Hypothalamus (tissue), 51 donors: Measurements from ENCODE around the gene BAZ1A.

ENCODE experiments used
- DNase-seq, 51 donors: peaks; one replicate each; lab custom pipeline; 2025; lab: John Stamatoyannopoulos, UW

Gene BAZ1A, protein sequence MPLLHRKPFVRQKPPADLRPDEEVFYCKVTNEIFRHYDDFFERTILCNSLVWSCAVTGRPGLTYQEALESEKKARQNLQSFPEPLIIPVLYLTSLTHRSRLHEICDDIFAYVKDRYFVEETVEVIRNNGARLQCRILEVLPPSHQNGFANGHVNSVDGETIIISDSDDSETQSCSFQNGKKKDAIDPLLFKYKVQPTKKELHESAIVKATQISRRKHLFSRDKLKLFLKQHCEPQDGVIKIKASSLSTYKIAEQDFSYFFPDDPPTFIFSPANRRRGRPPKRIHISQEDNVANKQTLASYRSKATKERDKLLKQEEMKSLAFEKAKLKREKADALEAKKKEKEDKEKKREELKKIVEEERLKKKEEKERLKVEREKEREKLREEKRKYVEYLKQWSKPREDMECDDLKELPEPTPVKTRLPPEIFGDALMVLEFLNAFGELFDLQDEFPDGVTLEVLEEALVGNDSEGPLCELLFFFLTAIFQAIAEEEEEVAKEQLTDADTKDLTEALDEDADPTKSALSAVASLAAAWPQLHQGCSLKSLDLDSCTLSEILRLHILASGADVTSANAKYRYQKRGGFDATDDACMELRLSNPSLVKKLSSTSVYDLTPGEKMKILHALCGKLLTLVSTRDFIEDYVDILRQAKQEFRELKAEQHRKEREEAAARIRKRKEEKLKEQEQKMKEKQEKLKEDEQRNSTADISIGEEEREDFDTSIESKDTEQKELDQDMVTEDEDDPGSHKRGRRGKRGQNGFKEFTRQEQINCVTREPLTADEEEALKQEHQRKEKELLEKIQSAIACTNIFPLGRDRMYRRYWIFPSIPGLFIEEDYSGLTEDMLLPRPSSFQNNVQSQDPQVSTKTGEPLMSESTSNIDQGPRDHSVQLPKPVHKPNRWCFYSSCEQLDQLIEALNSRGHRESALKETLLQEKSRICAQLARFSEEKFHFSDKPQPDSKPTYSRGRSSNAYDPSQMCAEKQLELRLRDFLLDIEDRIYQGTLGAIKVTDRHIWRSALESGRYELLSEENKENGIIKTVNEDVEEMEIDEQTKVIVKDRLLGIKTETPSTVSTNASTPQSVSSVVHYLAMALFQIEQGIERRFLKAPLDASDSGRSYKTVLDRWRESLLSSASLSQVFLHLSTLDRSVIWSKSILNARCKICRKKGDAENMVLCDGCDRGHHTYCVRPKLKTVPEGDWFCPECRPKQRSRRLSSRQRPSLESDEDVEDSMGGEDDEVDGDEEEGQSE (N-terminal part only)

DNA sequence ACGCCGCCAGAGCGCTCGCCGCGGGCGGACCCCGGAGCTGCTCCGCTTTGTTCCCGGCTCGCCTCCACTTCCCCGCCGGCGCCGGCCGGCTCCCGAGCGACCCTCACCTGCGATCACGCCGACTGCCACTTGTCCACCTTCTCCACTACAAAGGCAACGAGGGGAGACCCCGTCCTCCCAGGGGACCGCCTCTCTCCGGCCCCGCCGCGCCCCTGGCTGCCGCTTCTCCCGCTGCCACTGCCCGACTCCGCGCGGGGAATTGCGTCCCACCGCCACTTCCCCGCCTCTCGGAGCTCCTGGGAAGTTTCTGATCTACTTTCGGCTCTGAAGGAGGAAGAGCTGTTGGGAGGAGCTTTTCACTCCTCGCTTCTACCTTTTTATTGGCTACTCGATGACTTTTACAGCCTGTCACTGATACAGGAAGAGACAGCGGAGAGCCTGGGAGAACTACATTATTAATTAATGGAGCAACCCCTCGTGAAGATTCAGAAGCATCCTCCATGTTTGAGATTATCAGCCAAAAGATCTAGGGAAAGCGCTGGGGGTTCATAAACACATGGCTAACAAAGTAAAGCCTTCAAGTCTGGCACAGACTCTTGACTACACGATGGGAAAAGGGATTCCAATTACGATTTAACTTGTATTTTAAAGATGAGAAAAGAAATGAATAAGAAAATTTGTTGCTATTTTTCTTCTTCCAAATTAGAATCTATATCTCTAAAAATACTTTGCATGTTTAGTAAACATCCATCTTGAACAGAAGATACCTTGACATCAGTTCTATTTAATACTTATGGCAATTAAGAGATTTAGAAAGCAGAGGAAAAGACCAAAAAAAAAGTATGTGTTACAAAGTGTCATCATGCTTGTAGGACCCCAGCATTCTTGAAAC is at the start of gene BAZ1A:
Gene BAZ1A, minus strand, starts transcription at position 330 of the 892 bp plus-strand sequence. CDS start 756 bp downstream, outside the sequence.
- DNase-seq: peak in 46 of 51 donors; percentile 3 to 77 (median 33)

DNA sequence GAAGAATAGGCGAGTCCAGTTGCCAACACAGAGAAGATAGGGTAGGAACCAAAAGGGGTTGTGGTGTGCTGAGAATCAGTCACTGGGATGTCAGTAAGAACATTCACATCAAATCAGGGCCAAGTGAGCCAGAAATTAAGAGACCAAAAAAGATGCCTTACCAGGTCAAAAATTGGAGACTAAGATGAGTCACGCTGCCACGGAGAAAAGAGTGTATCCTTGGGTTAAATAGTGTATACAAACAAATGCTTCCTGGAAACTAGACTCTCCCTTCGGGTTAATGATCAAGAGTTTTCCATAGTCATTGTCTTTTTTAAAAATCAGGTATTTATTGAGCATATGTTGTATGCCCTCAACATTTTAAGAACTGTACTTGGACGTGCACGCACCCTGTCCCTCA is 45.2 kb upstream of the BAZ1A start:
- DNase-seq: no peak

DNA sequence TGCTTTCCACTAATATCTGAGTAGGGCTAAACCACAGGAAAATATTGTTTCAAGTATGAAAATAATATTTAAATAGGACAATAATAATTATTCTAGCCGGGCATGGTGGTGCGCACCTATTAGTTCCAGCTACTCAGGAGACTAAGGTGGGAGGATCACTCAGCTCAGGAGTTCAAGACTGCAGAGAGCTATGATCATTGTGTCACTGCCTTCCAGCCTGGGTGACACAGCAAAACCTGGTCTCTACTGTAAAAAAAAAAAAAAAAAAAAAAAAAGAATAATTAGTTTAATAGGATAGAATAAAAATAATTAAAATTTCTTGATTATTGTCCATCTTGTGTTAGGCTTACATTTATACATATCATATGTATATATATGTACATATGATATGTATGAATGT is 38.5 kb upstream of the BAZ1A start:
- no peak for DNase-seq

DNA sequence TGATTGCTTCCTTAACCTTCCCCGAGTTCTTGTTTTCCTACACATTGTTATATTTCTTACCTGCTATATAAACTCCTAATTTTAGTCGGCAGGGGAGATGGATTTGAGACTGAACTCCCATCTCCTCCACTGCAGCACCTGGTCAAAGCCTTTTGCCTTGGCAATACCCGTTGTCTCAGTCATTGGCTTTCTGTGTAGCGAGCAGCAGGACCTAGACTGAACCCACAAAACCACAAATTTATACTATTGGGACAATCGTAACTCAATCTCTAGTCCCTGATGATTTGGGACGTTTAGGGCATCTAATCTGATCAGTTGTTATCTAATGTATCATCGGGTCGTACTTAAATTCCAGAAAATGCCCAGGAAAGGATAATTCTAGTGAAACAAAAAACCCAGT is 37.8 kb upstream of the BAZ1A start:
- no peak for DNase-seq

DNA sequence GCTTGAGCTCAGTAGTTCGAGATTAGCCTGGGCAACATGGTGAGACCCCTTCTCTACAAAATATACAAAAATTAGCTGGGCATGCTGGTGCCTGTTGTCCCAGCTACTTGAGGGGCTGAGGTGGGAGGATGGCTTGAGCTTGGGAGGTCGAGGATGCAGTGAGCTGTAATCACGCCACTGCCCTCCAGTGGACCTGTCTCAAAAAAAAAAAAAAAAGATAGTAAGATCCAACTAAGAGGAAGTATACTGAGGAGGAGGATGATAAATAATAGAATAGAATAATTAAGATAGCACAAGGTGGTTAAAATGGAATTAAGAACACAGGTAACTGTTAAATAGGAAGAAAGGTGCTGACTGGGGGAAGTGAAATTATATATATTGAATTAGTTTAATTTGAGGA is 37.0 kb upstream of the BAZ1A start:
- no peak for DNase-seq

DNA sequence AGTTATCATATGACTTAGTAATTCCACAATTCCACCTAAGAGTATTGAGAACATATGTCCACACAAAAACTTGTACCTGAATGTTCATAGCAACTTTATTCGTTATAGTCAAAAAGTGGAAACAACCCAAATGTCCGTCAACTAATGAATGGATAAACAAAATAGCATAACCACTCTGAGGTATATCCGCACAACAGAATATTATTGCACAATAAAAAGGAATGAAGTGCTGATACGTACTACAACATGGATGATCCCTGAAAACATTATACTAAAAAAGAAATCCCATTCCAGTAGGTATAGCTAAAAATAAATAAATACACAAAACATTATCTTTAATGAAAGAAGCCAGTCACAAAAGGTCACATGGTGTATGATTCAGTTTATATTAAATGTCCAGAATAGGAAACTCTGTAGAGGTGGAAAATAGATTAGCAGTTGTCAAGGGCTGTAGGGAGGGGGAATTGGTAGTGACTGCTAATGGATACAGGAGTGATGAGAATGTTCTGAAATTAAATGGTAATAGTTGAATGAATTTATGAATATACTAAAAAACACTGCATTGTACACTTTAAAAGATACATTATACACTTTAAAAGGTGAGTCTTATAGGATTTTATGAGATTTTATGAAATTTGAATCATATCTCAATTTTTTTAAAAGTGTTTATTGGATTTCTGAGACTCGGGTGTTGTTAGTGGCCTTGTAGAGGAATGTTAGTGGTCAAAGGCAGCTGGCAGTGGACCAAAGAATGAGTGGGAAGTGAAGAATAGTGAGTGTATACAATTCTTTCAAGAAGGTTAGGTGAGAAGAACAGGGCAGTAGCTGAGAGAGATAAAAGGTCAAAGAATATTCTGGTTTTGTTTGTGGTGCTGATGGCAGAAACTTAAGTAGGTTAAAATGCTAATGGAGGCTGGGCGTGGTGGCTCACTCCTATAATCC is 36.3 kb upstream of the BAZ1A start:
- DNase-seq: no peak

DNA sequence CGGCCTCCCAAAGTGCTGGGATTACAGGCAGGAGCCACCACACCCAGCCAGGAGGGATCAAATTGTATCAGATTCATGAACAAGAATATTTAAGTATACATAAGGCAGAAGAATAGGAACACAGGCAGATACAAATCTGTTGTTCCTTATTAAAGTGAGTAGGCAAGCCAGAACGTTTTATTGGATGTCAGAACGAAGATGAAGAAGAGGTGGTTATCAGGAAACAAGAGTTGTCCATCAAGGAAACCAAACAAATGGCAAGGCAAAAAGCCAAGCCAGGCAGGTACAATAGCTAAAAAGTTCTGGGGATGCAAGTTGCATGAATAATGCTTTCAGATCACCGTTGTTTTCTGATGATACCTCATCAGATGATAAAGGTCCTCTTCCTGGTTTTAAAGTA is 31.1 kb upstream of the BAZ1A start:
- no peak for DNase-seq

DNA sequence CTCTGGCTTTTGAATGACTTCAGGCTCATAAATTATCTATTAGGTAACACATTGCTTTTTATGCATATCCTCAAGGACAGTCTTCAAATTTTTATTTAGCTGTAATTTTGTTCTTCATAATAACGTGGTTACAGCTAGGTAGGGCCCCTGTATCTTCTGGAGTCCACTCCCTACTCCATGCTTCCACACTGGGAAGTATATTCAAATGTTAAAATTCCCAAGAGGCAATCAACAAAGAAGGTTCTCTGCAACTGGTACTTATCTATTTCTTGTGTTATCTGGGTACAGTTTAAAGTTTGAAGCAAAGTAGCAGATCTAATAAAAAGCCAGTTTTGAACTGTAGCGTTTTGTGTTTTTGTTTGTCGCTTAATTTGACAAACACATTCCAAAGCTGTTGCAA is 20.1 kb upstream of the BAZ1A start:
- DNase-seq: no peak

DNA sequence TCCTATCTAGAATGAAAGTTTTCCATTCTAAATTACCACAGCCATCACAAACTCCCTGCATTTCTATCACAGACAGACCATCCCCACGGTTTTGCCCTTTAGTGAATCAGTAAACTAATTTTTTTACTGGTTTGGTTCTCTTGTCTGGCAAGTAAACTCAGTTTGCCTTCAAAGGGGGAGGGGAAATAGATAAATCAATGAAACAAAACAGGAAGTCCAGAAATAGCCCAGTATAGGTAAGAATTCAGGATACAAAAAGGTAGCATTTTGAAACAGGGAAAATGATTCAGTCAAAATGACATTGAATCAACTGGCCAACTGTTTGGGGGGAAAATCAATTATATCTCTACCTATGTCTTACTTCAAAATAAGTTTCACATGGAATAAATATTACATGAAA is 15.8 kb upstream of the BAZ1A start:
- no peak for DNase-seq

DNA sequence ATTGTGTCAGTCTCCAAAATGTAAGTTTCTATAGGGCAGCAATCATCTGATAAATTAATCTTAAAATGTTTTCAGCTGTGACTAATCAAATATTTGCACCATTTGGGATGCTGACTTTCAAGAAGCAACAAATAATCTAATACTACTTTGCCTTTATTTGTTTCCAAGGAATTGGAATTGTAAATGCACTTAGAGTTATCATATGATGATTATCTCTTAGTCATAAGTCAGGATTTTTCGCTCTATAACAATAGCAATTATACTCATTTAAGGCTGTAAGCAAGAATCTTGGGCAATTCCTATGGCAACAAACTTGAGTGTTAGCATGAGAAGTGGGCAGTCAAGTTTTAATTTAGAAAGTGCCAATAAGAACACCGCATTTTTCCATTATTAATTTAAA is 13.0 kb upstream of the BAZ1A start:
- DNase-seq: no peak

DNA sequence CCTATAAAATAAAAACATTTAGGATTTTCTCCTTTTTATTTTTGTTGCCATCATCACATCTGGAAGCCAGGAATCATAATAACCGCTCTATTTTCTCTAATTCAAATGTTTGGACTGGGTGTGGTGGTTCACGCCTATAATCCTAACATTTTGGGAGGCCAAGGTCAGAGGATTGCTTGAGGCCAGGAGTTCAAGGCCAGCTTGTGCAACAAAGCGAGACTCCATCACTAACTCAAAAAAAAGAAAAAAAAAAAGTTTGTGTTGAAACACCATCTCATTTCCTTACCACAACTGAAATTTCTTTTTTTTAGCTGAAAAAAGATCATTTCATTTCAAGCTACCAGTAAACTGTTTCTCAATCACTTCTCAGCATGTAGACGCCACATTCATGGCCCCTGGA is 8.8 kb upstream of the BAZ1A start:
- DNase-seq: no peak

DNA sequence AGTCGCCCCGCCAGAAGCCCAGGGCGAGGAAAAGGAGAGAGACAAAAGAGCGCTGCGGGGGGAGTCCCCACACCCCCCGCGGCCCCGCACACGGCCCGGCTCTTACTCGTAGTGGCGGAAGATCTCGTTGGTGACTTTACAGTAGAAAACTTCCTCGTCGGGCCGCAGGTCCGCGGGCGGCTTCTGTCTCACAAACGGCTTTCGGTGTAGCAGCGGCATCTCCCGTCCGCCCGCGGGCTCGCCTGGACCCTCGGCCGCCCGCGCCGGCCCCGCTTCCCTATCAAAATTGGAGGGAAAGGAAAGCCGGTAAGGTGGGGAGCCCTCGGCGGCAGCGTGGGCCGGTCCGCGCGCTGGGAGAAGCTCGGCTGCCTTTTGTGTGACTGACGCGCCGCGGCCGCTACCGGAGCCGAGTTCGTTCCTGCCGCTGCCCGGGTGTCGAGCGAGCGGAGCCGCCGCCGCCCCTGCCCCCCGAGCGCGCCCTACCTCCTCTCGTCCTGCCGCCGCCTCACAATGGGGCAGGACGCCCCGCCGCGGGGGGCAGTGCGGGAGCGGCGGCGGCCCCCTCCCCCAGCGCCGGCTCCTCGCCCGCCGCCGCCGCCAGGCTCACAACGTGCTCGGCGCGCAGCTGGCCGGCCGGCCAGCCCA is 652 bp downstream of the BAZ1A start:
- peak in 44 of 51 donors; percentile 3 to 73 (median 47) for DNase-seq

DNA sequence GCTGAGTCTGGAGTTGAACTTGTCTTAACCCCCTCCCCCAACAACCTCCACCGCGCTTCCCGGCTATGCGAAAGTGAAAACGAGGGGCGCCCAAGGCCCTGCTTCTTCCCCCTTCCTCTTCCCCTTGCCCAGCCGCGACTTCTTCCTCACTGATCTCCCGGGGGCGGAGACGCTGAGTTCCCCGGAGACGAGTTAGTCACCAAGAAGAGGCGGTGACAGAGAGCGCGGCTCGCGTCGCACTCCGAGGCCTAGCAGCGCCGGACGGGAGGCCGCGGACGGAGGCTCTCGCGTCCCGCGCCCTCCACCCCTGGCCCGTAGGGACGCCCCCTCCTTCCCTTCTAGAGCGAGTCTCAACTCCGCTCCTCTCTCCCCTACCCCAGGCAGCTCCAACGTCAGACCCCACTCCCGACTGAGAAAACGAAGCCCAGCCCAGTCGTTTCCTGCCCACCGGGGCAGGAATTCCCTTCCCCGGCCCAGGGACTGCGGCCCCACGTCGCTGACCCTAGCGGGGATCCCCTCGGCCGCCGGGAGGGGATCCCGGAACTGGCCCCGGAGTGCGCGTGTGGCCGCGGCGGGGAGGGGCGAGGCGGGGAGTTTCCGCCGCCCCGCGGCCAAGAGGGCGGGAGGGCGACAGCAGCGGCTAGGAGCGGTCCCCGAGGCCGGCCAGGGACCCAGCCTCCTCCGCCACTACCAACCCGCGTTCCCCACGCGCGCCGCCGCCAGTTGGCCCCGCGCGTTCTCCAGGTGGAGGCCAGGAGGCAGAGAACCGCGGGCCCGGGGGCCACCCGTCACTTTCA is 1.4 kb downstream of the BAZ1A start:
- peak; percentile 28 to 84 (median 62) for DNase-seq

DNA sequence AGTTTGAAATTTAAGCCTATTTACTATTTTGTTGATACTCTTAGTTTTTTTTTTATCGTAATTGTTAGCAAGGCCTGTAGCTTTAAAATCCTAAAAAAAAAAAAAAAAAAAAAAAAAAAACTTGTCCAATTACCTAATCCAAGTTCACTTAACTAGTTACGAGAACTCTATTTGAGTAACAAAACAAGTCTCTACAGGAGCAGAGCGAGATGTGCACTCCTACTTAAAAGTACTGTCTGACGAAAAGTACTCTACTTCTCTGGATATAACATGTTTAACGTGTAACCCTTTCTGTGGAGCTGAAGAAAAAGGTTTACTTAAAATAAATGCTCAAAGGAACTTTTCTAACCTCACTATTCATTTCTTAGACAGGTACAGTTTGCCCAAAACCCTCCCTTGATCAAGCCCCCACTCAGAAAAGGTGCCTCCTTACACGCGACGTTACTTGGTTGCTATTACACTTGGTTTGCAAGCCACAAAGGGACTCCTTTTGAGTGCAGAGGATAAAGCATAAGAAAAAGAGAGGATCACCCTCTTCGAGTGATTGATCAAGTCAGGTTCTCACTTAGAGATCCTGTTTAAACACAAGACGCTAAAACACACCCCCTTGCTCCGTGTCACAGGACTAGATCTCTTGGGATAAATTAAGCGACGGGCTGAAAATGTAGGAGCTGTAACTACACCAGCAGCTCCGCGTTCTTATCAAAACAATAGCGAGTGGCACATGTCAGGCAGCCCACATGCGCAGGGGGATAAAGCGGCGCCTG is 2.2 kb downstream of the BAZ1A start:
- DNase-seq: no peak

DNA sequence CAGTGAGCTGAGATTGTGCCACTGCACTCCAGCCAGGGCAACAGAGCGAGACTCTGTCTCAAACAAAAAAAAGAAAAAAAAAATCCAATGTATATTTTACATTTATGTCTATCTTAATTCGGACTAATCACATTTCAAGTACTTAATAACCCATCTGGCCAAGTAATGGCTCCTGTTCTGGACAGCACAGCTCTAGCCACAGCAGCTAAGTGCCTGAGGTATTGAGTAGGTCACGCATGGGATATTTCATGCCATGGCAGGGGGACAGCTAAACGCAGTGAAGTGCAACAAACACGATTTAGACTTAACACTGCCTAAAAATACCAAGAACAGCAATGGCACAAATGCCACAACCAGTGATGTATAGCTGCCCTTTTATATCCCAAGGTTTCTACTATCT is 8.0 kb downstream of the BAZ1A start:
- no peak for DNase-seq

DNA sequence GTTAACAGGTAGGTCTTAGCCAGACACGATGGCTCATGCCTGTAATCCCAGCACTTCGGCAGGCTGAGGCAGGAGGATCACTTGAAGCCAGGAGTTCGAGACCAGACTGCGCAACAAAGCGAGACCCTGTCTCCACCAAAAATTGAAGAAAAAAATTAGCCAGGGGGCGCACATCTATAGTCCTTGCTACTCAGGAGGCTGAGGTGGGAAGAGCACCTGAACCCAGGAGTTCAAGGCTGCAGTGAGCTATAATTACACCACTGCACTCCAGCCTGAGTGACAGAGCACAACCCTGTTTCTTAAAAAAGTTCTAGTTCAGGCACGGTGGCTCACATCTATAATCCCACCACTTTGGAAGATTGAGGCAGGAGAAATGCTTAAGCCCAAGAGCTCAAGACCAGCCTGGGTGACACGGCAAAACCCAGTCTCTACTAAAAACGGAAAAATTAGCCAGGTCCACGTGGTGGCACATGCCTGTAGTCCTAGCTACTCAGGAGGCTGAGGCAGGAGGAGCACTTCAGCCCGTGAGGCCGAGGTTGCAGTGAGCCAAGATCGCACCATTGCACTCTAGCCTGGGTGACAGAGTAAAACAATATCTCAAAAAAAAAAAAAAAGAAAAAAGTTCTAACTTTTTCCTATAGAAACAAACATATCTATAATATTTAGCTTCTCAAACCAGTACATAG is 9.1 kb downstream of the BAZ1A start:
- no peak for DNase-seq
